ENCODE results near the gene TBC1D4. TPM values are rescaled to one million over a fixed set of nuclear protein-coding genes. Genes with fewer than 3 reads are reported as not detected.
"Not testable (repeated sequence)": the region's sequence is repeated elsewhere in the genome, so short reads cannot be mapped to it uniquely, and the experiment has no call there.

Gene TBC1D4
- total RNA-seq, 2 donors from 2014 or later = 34.5 to 38.8 TPM

- Mint-ChIP-seq H3K27ac (no peak overlapping the region), H3K36me3 (ENCODE audit: insufficient read depth in 2 of 2) (peaks cover 2 to 3% of the 10 kb centered on the region in 2 donors), H3K27me3 (ENCODE audit: low read depth) (peaks cover 31% of the 10 kb centered on the region), H3K4me3 (no peak overlapping the region), H3K4me1 (ENCODE audit: low read depth) (no peaks in the 10 kb centered on the region), H3K9me3 (peaks cover 2 to 4% of the 10 kb centered on the region in 2 donors)
- ATAC-seq (replicated peaks in 1 of 2) = no peak
- DNase-seq = no peak
Measured at GRCh38 chr13:75250526-75251178, 231.3 kb downstream of the TBC1D4 start.

GRCh38 chr13:75245578-75245977 lies 236.4 kb downstream of the TBC1D4 start:
- not testable (repeated sequence) for DNase-seq; H3K4me3 Mint-ChIP-seq; H3K27ac Mint-ChIP-seq; H3K36me3 Mint-ChIP-seq (ENCODE audit: insufficient read depth in 2 of 2); ATAC-seq (replicated peaks in 1 of 2); H3K9me3 Mint-ChIP-seq; H3K4me1 Mint-ChIP-seq (ENCODE audit: low read depth)
- H3K27me3 Mint-ChIP-seq (ENCODE audit: low read depth) = peaks cover 12% of the 10 kb centered on the region

GRCh38 chr13:75240240-75240639 lies 241.7 kb downstream of the TBC1D4 start:
- not testable (repeated sequence) for H3K9me3 Mint-ChIP-seq, DNase-seq
- peaks cover 23% of the 10 kb centered on the region for H3K27me3 Mint-ChIP-seq (ENCODE audit: low read depth)

GRCh38 chr13:75236774-75237173 lies 245.2 kb downstream of the TBC1D4 start:
- no peak for ATAC-seq (replicated peaks in 1 of 2)
- Mint-ChIP-seq H3K36me3 (ENCODE audit: insufficient read depth in 2 of 2) (peaks cover 2 to 4% of the 10 kb centered on the region in 2 donors), H3K4me1 (ENCODE audit: low read depth) (no peaks in the 10 kb centered on the region), H3K4me3 (no peak overlapping the region), H3K9me3 (peaks cover 3 to 4% of the 10 kb centered on the region in 2 donors), H3K27me3 (ENCODE audit: low read depth) (peaks cover 14% of the 10 kb centered on the region), H3K27ac (no peak overlapping the region)
- DNase-seq = no peak

More at GRCh38 chr13:75240240-75240639, 241.7 kb downstream of the TBC1D4 start:
- not testable (repeated sequence) for H3K4me3 Mint-ChIP-seq; H3K4me1 Mint-ChIP-seq (ENCODE audit: low read depth); H3K36me3 Mint-ChIP-seq (ENCODE audit: insufficient read depth in 2 of 2); H3K27ac Mint-ChIP-seq; ATAC-seq (replicated peaks in 1 of 2)

Other genes with a start within 250 kb of the TBC1D4 start
- gene COMMD6, start 55.7 kb upstream of the TBC1D4 start, total RNA-seq = 100 to 1,000 TPM; 125 to 128 TPM
- gene UCHL3, start 67.6 kb upstream of the TBC1D4 start, total RNA-seq = 10 to 100 TPM; 30.8 to 32.3 TPM
- gene LMO7, start 154.2 kb upstream of the TBC1D4 start, total RNA-seq = 10 to 100 TPM; 12.1 to 14.6 TPM

Data from activated T-cell treated with anti-CD3 and anti-CD28 coated beads, Interleukin-2, amount 50 U/mL, for 72 hours (primary cell).